Measurements from ENCODE around the gene ANO2. TPM values are rescaled to one million over a fixed set of nuclear protein-coding genes. Genes with fewer than 3 reads are reported as not detected.

ANO2 gene
- total RNA-seq, 4 donors from 2014 or later, result 0.59 to 51.7 (median 15.1) TPM

GRCh38 chr12:5872745-5873144 lies 72.3 kb downstream of the ANO2 start:
- Histone ChIP-seq H3K9me3 (no peaks in the 10 kb centered on the region), H3K27ac (no peak overlapping the region), H3K4me3 (no peak overlapping the region), H3K4me1 (no peaks in the 10 kb centered on the region), H3K27me3 (no peaks in the 10 kb centered on the region), H3K36me3 (no peaks in the 10 kb centered on the region)
- TF ChIP-seq POLR2A (IDR thresholded peaks at IDR 0.05), result no peak
- TF ChIP-seq, protein P1, sequence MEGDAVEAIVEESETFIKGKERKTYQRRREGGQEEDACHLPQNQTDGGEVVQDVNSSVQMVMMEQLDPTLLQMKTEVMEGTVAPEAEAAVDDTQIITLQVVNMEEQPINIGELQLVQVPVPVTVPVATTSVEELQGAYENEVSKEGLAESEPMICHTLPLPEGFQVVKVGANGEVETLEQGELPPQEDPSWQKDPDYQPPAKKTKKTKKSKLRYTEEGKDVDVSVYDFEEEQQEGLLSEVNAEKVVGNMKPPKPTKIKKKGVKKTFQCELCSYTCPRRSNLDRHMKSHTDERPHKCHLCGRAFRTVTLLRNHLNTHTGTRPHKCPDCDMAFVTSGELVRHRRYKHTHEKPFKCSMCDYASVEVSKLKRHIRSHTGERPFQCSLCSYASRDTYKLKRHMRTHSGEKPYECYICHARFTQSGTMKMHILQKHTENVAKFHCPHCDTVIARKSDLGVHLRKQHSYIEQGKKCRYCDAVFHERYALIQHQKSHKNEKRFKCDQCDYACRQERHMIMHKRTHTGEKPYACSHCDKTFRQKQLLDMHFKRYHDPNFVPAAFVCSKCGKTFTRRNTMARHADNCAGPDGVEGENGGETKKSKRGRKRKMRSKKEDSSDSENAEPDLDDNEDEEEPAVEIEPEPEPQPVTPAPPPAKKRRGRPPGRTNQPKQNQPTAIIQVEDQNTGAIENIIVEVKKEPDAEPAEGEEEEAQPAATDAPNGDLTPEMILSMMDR (IDR thresholded peaks at IDR 0.05), result no peak
- no peak for DNase-seq
- intact Hi-C loops (cut with DNase I; ENCODE audit: low total_unique reads), result no loop called here

- H3K36me3 ChIP-seq, result no peaks in the 10 kb centered on the region
- H3K4me1 ChIP-seq, result no peaks in the 10 kb centered on the region
- intact Hi-C loops (cut with DNase I; ENCODE audit: low total_unique reads), result no loop called here
- no peak overlapping the region for H3K4me3 ChIP-seq
- no peak overlapping the region for H3K27ac ChIP-seq
- TF ChIP-seq, protein P1 (IDR thresholded peaks at IDR 0.05), result no peak
- TF ChIP-seq POLR2A (IDR thresholded peaks at IDR 0.05), result no peak
- no peak for DNase-seq
- H3K9me3 ChIP-seq, result no peaks in the 10 kb centered on the region
- no peaks in the 10 kb centered on the region for H3K27me3 ChIP-seq
These were observed 73.3 kb downstream of the ANO2 start for GRCh38 chr12:5871741-5872140.

DNA sequence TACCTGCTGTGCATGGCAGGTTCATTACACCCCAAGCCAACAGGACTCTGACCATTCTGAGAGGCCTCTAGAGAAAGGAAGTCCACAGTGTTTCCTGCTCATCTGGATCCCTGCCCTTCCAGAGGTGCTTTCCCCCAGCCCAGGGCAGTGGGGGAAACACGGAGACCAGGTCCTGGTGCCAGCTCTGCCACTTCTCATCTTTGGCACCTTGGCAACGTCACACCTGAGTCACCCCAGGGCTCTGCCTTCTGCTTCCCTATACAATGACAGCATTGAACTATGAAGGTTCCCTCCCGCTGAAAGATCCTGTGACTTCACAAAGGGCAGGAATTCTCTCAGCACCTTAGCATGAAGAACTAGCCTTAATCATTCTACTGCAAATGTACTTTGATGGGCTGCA lies 74.9 kb downstream of the ANO2 start:
- intact Hi-C loops (cut with DNase I; ENCODE audit: low total_unique reads), result no loop called here
- no peak overlapping the region for H3K27ac ChIP-seq
- no peak for DNase-seq

GRCh38 chr12:5868625-5869295 lies 76.3 kb downstream of the ANO2 start:
- no peaks in the 10 kb centered on the region for H3K36me3 ChIP-seq
- DNase-seq, result no peak
- no peaks in the 10 kb centered on the region for H3K9me3 ChIP-seq
- intact Hi-C loops (cut with DNase I; ENCODE audit: low total_unique reads), result no loop called here
- H3K4me1 ChIP-seq, result no peaks in the 10 kb centered on the region
- no peaks in the 10 kb centered on the region for H3K27me3 ChIP-seq
- no peak overlapping the region for H3K4me3 ChIP-seq
- no peak overlapping the region for H3K27ac ChIP-seq
- TF ChIP-seq POLR2A (IDR thresholded peaks at IDR 0.05), result no peak
- TF ChIP-seq, protein P1 (IDR thresholded peaks at IDR 0.05), result no peak

More for the DNA sequence above, 74.9 kb downstream of the ANO2 start:
- H3K4me3 ChIP-seq, result no peak overlapping the region
- H3K4me1 ChIP-seq, result no peaks in the 10 kb centered on the region
- no peak for TF ChIP-seq POLR2A (IDR thresholded peaks at IDR 0.05)
- TF ChIP-seq, protein P1 (IDR thresholded peaks at IDR 0.05), result no peak
- H3K9me3 ChIP-seq, result no peaks in the 10 kb centered on the region
- no peaks in the 10 kb centered on the region for H3K36me3 ChIP-seq
- no peaks in the 10 kb centered on the region for H3K27me3 ChIP-seq

- H3K36me3 ChIP-seq, result no peaks in the 10 kb centered on the region
- no peak for TF ChIP-seq POLR2A (IDR thresholded peaks at IDR 0.05)
- TF ChIP-seq, protein P1 (IDR thresholded peaks at IDR 0.05), result no peak
- H3K27ac ChIP-seq, result no peak overlapping the region
- no peaks in the 10 kb centered on the region for H3K27me3 ChIP-seq
- H3K4me3 ChIP-seq, result no peak overlapping the region
- H3K9me3 ChIP-seq, result no peaks in the 10 kb centered on the region
- intact Hi-C loops (cut with DNase I; ENCODE audit: low total_unique reads), result no loop called here
- DNase-seq, result no peak
- H3K4me1 ChIP-seq, result no peaks in the 10 kb centered on the region
These were observed 79.7 kb downstream of the ANO2 start for GRCh38 chr12:5865397-5865796.

All from uterus (tissue), 4 donors.